HPDE6-E6E7 (cell line): Measurements from ENCODE around the gene PUSL1.

Experiments used
- DNase-seq: peaks from one replicate; pipeline ENCODE4 v3.0.0; 2011; ENCODE audit warnings: missing footprints; ENCODE audit errors: extremely low spot score

PUSL1 gene

GRCh38 chr1:1307923-1308755 lies at the start of gene PUSL1, which contains the start of gene ACAP3:
TSS of gene PUSL1 (plus strand) at chr1:1308597. CDS start at chr1:1308644, 47 bp downstream.
TSS of gene ACAP3 (minus strand) at chr1:1307930. CDS start at chr1:1307815, 115 bp downstream.
- peak; percentile 83 for DNase-seq

- no peak for DNase-seq
Observed at GRCh38 chr1:1259119-1259488, 49.3 kb upstream of the PUSL1 start.

DNA sequence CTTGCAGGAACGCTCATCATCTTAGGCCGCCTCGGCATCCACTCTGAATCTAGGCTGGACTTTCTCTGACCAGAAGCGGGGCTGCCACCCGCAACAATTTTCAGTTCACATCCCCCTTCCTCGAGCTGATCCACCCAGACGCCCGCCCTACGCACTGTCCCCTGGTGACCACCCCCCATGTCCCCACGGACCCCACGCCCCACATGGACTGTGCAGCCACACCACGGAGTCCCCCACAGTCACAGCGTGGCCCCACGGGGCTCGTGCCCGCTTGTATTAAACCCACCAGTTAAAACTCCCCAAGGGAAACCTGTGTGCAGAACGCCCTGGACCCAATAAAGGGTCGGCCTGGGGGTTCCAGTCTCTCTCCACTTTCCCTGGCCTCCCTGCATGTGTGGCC lies 48.9 kb upstream of the PUSL1 start:
- no peak for DNase-seq

DNA sequence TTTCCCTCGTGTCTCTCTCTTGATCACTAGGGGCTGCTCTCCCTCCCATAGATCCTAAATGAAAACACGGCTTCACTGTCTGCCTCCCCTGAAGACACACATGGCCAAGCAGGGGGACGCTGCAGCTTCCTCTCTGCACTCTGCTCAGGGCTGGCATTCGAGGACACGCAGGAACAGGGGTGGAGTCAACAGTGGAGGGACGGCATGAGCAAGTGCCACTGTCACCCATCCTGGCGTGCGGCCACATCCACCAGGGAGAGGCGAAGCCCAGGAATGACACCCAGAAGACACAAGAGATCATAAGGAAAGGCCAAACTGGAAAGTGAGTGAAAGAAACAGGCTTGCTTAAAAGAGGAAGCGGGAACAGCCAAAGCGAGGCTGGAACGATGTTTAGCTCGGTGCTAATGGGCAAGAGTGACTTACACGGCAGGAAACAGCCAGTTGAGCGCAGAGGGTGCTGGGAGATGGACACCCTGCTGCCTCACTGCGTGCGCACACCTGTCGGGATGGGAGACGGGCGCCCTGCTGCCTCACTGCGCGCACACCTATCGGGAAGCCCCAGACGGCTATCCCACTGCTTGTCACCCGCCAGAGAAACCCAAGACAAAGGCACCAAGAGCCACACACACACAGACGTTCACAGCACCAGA lies 48.3 kb upstream of the PUSL1 start:
- DNase-seq = no peak

GRCh38 chr1:1260843-1261560 lies 47.4 kb upstream of the PUSL1 start:
- DNase-seq = no peak

DNA sequence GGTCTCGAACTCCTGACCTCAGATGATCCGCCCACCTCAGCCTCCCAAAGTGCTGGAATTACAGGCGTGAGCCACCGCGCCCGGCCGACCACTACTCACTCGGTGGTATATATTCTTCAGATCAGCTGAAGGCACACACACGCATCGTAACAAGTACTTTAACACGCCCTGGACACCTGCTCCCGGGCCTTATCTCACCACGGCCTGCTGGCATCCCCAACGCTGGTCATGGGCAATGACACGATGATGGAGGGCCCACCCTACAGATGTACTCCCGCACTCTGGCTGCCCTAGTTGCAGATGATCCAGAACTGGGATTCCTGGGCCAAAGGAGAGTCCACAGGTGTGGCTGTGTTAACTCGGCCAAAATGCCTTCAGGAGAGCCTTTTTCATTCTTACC lies 46.3 kb upstream of the PUSL1 start:
- DNase-seq = no peak

- DNase-seq = no peak
Observed at GRCh38 chr1:1262758-1263157, 45.6 kb upstream of the PUSL1 start.

DNA sequence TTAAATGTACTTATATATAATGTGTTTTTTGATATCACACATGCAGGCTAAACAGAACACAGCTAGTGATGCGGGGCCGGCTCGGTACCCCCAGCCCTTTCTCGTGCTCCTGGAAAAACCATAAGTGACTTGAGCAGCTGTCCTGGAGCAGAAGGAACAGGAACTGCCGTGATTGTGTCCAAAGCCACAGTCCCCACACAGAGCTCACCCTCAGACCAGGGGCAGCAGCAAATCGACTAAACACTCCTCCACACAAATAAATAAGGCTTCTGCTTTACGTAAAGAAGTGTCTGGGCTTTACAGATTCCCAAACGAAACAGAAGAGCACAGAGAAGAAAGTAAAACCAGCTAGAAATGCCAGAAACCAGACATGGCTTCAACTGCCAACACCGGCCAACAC lies 44.4 kb upstream of the PUSL1 start:
- no peak for DNase-seq

- DNase-seq = peak; percentile 77
Observed at GRCh38 chr1:1264868-1265272, 43.5 kb upstream of the PUSL1 start.

- DNase-seq = no peak
Observed at GRCh38 chr1:1267488-1268283, 40.7 kb upstream of the PUSL1 start.

DNA sequence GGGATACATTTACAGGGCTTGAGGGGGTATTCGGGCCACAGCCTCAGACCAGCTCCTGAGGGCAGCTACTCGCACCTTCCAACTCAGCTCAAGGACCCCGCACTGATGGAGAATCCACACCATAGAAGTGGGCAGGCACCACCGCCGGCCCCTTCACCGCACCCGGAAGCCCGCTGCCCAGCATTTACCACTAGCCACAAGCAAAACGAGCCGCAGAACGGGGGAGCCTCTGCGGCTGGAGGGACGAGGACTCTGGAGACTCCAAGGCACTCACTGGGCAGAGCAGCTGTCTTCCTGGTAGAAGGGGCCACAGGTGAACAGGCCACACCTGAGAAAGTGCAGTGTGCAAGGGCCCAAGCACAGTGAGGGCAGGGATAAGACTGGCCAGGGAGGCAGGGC lies 40.1 kb upstream of the PUSL1 start:
- DNase-seq = no peak

- DNase-seq = no peak
Observed at GRCh38 chr1:1270813-1271212, 37.6 kb upstream of the PUSL1 start.

DNA sequence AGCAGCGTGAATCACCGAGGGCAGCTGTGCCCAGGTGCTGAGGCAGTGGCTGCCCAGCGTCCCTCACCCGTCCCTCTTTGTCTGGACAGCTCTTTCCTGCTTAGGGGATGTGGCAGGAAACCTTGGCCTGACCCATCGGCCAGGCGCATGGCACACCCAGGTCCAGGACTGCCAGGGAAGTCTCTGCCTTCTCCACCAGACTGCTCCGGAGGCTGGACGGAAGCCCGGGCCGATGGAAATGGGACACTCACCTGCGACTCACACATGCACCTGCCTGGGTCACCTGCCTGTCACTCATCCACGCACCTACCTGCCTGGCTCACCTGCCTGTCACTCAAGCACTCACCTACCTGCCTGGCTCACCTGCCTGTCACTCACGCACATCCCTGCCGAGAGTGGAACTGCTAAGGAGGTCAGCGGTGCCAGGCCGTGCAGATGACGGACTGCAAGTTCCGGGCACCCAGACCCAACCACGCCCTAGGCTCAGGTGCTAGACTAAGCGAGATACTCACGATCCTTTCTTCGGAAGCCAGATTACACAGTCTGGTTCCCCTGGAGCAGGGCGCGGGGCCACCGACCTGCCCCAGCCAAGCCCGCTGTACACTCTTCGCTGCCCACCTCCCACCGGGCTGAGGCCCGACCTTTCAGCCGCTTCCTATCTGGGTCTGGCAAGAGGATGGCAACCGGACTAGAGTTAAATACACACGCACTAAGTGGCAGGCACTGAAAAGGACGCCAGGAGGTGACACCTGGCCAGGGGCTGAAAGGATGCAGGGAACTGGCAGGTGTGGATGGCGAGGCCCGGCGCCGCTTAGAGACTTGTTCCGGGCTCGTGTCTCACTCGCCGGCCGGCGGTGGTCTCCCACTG lies 35.8 kb upstream of the PUSL1 start:
- DNase-seq = no peak

GRCh38 chr1:1273209-1273511 lies 35.2 kb upstream of the PUSL1 start:
- no peak for DNase-seq

DNA sequence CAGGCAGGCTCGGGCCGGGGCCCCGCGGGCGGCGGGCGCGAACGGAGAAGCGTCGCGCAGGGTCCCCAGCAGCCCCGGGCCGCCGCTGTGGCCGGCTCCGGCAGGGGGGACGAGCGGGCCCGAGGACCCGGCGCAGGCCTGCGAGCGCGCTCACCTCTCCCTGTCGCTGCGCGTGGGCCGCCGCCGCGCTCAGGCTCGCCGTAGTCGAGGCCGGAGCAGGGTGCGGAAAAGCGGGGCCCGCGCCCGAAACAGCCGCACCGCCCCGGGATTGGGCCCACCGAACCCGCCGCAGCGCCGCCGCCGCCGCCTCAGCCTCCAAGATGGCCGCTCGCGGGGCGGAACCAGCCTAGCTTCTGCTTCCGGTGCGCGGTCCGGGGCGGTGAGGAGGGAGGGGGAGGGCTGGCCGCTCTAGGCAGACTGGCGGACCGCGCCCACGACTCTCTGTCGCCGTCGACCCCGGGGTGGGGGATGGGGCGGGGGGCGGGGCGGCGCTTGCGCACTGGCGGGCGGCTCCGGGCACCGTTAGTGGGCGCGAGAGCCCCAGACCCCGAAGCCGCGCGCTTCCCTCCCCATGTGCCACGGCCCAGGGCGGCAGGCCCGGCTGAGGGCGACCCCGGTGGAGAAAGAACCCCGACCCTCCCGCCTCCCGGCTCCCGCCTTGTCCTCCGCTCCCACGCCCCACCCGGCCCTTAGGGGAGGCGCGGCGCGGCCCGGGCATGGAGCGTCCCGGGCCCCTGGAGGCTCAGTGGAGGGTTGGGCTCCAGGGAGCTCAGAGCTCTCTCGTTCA lies 34.7 kb upstream of the PUSL1 start, which contains the start of gene UBE2J2:
Gene UBE2J2, minus strand, starts transcription at position 343 of the 787 bp plus-strand sequence. CDS start 5,862 bp downstream, outside the sequence.
- peak; percentile 92 for DNase-seq

DNA sequence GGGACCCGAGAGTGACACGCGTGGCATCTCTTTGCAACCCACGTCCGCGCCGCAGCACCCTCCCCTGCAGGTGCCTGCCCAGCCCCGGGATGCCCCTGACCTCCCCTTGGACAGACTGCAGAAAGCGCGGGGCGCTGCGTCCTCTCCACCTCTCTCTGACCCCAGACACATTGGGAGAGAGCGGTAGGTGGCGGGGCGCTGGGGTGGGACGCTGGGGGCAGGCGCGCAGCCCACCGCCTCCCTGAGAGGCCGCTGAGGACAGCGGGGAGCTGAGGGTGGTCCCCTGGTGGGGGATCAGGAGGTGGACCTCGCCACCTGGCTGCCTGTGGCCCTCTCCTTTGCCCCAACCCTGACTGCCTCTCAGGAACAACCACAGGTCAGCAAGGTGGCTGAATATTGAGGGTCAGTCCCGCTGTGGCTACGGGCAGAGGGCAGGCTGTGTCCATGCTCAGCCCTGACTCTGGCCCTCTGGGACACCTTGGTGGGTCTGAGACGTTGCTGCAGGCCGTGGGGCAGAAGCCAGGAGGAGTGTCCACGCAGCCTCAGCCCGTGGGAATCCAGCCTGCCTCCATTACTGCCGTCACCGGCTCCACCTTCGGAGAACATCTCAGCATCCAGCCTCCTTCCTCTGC lies 34.0 kb upstream of the PUSL1 start:
- DNase-seq = no peak

DNA sequence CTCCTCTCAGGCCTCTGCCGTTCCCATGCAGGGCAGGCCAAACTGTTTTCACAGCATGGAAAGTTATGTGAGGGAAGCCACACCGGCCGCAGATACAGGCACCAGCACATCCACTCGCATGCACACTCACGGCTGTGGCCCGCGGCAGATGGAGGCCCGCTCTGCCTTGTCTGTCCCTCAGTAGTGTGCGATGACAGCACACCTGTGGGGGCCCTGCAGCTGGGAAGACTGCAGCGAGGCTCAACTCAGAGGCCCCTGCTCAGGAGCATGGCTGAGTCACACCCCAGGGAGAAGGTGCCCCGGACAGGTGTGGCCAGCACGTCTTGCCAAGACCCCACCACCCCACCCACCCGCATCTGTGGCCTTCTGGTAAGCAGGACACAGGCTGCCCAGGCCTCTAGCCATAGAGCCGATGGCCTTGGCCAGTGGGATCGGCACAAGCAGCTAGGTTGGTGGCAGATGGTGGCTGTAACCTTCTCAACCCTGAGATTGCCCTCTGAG lies 33.4 kb upstream of the PUSL1 start:
- DNase-seq = no peak

- no peak for DNase-seq
Observed at GRCh38 chr1:1275836-1276235, 32.6 kb upstream of the PUSL1 start.

- DNase-seq = no peak
Observed at GRCh38 chr1:1278620-1279019, 29.8 kb upstream of the PUSL1 start.
